ENCODE data around the gene CD40.

CD40 gene

DNA sequence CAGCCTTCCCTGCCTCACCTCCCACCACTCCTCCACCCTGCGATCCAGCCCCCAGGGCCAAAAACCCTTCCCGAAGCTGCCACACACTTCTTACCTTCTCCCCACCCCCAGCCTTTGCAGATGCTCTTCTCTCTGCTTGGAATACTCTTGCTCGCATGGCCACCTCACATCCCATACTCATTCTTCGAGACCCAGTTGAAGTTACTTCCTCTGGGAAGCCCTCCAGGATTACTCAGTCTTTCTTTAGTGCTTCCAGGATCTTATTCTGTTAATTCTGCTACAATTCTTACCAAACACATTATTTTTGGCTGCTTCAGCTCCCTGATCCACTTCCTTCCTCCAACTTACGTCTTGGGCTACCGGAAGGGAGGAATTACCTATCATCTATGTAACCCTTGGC, 54.3 kb downstream of the CD40 start:
- DNase-seq (ENCODE audit: low read depth in 1 of 2, low spot score in 1 of 2): no peak

DNA sequence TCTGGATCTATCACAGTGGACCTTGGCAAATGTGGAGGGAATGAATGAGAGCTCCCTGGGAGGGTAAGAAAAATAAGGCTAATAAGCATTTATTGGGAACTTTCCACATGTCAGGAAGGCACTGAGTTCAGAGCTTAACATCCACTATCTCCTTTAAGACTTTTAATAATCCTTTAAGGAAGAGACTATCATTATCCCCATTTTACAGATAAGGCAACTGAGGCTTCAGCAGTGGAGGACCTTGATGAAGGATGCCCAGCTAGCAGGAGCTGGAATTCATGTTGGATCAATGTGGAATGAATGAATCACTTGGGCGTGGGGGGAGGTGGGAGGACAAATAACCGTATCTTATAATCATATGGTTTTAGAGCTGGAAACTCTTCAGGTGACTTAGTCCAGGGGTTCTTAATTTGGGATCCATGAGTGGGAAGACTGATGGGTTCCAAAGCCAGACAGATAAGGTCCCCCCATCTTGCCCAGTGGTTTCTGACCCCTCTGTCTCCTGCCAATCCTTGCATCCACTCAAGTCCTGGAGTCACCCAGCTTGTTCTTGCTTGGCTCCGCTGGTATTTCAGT, 54.9 kb downstream of the CD40 start:
- no peak for DNase-seq (ENCODE audit: low read depth in 1 of 2, low spot score in 1 of 2)

DNA sequence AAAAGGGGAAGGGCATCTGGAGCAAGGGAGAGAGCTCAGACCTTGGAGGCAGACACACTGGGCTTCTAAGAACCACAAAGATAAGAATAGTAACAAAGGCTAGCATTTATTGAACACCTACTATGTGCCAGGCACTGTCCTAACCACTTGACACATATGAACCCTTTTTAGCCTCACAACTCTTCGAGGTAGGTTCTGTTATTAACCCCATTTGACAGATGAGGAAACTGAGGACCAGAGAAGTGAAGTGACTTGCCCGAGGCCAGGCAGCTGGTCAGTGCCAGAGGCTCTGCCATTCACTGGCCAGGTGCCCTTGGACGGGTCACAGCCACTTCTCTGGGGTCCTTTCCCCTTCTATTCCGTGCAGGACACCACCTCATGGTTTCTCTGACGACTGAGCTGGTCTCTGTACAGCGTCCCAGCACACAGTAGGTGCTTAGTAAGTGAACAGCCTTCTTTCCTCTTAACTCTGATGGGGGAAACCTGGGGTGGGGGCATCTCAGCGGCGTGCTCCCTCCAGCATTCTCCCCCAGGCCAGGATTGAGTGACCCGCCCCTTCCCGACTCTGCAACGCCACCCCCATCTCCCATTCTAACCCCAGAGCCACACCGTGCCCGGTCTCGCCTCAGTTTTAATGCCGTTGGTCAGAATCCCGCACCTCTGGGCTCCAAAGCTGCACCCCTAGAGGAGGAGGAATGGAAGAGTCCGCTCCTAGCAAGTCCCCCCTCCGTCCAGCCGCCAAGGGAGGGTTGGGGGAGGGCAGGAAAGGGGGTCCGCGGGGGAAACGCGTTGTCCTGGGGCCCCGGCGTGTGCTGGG, 55.7 kb downstream of the CD40 start:
- DNase-seq (ENCODE audit: low read depth in 1 of 2, low spot score in 1 of 2): no peak

DNA sequence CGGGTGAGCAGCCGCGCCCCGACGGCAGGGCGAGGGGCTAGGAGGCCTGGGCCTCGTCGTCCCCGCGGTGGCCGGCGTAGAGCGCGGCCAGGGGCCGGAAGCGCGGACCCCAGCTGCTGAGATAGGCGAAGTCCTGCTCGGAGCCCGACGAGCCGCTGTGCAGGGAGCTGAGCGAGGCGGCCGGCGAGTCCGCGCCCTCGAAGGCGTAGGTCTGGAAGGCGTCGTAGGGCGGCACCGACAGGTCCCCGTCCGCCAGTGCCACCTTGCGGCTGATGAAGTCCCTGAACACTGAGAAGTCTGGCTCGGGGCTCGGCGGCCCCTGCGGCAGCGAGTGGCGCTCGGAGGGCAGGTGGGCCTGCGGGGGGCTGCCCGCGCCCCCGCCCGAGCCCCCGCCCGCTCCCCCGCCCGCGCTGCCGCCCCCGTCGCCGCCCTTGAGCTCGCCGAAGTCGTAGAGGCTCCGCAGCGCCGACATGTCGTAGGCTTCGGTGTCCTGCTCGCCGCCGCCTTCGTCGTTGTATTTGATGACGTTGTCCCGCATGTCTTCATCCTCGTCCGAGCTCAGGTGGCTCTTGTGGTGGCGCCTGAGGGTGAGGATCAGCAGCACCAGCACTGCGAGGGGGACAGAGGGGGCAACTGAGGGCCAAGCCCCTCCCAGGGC, 56.5 kb downstream of the CD40 start:
- DNase-seq (ENCODE audit: low read depth in 1 of 2, low spot score in 1 of 2): peak; percentile 44 to 54

DNA sequence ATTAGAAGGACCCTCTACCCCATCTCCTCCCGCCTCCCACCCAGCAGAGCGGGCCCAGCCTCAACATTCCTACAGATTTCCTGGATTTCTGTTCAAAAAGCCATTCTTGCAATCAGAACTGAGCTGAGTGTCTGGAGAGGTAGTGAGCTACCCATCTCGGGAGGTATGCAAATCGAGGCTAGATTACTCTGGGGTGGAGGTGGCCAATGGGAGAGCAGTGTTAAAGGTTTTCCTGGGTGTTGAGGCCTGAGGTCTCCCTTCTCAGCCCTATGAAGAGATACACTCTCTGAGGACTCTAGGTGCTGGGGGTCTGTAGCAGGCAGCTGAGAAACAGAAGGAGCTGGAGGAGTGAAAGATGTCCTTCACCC, 57.0 kb downstream of the CD40 start:
- no peak for DNase-seq (ENCODE audit: low read depth in 1 of 2, low spot score in 1 of 2)

DNA sequence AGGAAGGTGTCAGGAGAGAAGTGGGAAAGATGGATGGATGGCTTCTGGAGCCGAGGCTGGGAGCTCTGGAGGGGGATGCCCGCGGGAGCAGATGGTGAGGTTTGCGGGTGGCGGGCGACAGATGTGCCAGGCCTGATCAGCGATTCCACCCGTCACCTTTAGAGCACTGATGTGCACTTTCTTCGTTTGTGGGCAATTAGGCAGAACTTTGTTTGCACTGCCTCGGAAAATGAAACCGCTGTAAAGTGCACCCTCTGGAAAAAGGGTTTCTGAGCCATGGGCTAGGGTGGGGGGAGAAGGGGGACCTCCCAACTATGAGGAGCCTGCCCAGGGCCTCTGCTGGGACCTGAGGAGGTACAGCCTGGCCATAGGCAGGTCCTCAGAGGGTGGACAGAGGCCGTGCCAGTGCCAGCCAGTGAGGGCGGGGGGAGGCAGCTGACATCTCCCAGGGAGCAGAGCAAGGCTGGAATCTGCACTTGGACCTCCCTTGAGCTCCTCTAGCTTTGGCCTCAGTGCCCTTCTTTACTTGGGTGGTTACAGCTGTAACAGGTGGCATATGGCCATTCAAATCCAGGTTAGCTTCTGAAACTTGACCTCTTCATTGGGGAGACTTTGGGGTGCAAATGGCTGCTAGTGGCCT, 58.7 kb downstream of the CD40 start:
- no peak for DNase-seq (ENCODE audit: low read depth in 1 of 2, low spot score in 1 of 2)

DNA sequence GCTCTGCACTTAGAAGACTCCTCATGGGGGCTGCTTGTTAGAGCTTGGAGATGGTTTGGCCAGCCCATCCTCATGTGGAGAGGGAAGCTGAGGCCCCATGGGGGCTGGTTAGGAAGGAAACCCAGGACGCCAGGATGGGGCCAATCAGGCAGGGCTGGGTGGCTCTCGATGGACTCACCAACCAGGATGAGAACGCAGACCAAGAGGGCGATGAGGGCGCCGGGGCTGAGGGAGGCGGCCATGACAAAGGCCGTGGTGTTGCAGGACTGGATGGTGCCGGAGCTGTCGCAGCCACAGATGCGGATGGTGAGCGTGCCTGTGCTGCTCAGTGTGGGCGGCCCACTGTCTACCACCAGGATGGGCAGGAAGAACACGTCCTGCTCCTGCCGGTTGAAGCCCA, 59.7 kb downstream of the CD40 start:
- no peak for DNase-seq (ENCODE audit: low read depth in 1 of 2, low spot score in 1 of 2)

DNA sequence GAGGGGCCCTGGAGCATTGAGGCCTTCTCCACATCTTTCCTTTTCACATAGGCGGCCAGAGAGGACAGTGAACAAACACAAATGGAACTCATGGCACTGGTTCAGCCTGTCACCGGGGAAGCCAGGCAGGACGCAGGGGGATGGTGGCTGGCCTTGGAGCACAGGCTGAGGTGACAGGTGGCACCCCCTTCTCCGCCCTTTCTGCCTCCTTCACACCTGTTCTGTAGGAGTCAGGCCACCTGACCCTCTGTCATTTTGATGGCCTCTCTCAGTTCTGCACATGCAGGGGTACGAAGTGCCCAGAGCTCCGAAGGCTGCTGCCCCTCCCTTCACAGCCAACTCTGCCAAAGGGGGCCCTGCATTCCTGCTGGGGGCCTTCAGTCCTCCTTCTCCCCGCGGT, 60.8 kb downstream of the CD40 start:
- no peak for DNase-seq (ENCODE audit: low read depth in 1 of 2, low spot score in 1 of 2)
